Skeletal muscle tissue (tissue), 1 donor: ENCODE measurements around the gene ZNF214. TPM values are rescaled to one million over a fixed set of nuclear protein-coding genes. Genes with fewer than 3 reads are reported as not detected.

Source experiments
- total RNA-seq: library from RNA; depleted of rRNA; stranded (reverse); fragments of >200 nt; gene quantifications from one replicate; pipeline ENCODE4 v1.2.3, GENCODE V29; 2014

ZNF214 gene
- total RNA-seq, 1 donor from 2014 or later, result 2.6 TPM

Other genes starting within 250 kb of the ZNF214 start
- not detected for gene OR2AG2, start 248.4 kb downstream of the ZNF214 start, total RNA-seq
- gene OR2AG1, start 237.3 kb downstream of the ZNF214 start, total RNA-seq, result not detected
- under 0.01 TPM for gene OR6A2, start 220.7 kb downstream of the ZNF214 start, total RNA-seq
- gene OR10A5, start 174.7 kb downstream of the ZNF214 start, total RNA-seq, result not detected
- gene OR10A2, start 157.3 kb downstream of the ZNF214 start, total RNA-seq, result not detected
- not detected for gene OR10A4, start 143.7 kb downstream of the ZNF214 start, total RNA-seq
- not detected for gene OR2D2, start 127.8 kb downstream of the ZNF214 start, total RNA-seq
- gene OR2D3, start 99.3 kb downstream of the ZNF214 start, total RNA-seq, result not detected
- gene ZNF215, start 93.9 kb downstream of the ZNF214 start, total RNA-seq, result 1.6 TPM
- gene NLRP14, start 133 bp upstream of the ZNF214 start, total RNA-seq, result under 0.01 TPM
- not detected for gene RBMXL2, start 68.7 kb upstream of the ZNF214 start, total RNA-seq
- gene SYT9, start 231.6 kb upstream of the ZNF214 start, total RNA-seq, result 0.52 TPM